LNCaP clone FGC (cell line): ENCODE data around the gene LRRN4CL.
"Not testable (repeated sequence)": the region's sequence is repeated elsewhere in the genome, so short reads cannot be mapped to it uniquely, and the experiment has no call there.

Experiments
- DNase-seq: peaks from one replicate; pipeline ENCODE4 v3.0.0-alpha.2; 2011; ENCODE audit warnings: low read depth
- H3K4me3 ChIP-seq: 2 replicates; pipeline ENCODE4 v1.5.1; 2011; ENCODE audit warnings: mild to moderate bottlenecking, low read depth, low read length, control low read depth
- TF ChIP-seq, protein P1 (sequence below): IDR thresholded peaks from 2 replicates; pipeline ENCODE4 v1.5.1; 2012; ENCODE audit warnings: mild to moderate bottlenecking; ENCODE audit not compliant: control insufficient read depth, insufficient read depth; ENCODE audit errors: extremely low read depth

LRRN4CL gene

DNA sequence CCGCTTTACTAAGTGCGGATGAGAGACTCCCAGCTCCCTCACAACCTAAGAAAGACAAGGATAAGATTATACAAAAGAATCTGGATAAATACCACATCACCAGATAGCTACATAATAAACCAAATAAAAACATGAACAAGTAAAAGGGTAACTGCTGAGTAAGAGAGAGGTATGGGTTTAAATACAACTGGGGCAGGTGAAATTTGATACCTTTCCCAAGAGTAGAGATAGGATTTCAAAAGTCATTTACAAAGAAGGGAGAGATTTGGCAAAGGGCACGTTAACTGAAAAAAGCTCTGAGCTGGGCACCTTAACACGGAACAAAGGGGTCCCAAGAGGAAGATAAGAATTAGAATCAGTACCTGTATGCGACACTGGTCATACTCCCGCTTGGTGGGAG, 12.2 kb downstream of the LRRN4CL start:
- no peak for DNase-seq
- TF ChIP-seq, protein P1, sequence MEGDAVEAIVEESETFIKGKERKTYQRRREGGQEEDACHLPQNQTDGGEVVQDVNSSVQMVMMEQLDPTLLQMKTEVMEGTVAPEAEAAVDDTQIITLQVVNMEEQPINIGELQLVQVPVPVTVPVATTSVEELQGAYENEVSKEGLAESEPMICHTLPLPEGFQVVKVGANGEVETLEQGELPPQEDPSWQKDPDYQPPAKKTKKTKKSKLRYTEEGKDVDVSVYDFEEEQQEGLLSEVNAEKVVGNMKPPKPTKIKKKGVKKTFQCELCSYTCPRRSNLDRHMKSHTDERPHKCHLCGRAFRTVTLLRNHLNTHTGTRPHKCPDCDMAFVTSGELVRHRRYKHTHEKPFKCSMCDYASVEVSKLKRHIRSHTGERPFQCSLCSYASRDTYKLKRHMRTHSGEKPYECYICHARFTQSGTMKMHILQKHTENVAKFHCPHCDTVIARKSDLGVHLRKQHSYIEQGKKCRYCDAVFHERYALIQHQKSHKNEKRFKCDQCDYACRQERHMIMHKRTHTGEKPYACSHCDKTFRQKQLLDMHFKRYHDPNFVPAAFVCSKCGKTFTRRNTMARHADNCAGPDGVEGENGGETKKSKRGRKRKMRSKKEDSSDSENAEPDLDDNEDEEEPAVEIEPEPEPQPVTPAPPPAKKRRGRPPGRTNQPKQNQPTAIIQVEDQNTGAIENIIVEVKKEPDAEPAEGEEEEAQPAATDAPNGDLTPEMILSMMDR: no peak
- peak overlapping the region; percentile 96; the same call in 1 of the 2 replicates for H3K4me3 ChIP-seq

DNA sequence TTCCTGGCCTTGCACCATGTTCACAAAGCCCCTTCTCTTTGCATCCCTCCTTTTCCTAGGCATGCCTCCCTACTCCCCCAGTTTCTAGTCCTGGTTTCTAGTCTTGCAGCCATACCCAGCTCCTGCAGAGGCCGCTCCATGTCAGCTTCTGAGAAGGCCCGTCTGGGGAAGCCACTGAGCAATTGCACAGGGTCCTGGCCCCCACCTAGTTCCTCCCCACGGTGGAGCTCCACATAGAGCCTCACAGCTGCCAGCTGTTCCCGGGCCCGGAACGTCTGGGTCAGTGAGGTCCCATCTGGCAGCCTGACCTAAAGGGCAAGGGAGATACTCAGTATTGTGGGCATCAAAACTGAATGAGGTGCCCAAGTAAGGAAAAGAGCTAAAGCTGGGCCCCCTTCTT, 12.6 kb downstream of the LRRN4CL start:
- DNase-seq: no peak
- TF ChIP-seq, protein P1: no peak
- H3K4me3 ChIP-seq: no peak overlapping the region

DNA sequence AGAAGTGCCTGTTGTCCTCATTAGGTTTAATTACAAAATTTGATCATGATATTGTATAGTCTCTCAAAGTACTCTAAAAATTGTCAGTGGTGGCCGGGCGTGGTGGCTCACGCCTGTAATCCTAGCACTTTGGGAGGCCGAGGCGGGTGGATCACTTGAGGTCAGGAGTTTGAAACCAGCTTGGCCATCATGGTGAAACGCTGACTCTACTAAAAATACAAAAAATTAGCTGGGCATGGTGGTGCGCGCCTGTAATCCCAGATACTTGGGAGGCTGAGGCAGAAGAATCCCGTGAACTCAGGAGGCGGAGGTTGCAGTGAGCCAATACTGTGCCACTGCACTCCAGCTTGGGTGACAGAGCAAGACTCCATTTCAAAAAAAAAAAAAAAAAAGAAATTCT, 13.9 kb downstream of the LRRN4CL start:
- not testable (repeated sequence) for H3K4me3 ChIP-seq, DNase-seq

DNA sequence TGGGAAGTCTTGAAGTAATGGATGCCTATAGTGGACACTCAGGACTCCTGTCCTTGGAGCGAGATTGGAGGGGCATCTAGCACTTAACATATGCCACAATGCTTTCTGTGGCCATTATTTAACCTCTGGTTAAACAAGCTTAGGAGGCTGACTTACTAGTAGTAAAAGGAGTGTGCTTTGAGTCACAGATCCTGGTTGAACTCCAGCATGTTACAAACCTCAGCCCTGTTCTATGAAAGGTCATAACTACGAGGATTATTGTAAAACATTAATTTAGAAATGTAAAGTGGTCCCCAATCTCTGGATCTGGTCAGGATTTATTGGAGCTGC, 16.2 kb downstream of the LRRN4CL start:
- H3K4me3 ChIP-seq: no peak overlapping the region
- TF ChIP-seq, protein P1: no peak
- DNase-seq: no peak

DNA sequence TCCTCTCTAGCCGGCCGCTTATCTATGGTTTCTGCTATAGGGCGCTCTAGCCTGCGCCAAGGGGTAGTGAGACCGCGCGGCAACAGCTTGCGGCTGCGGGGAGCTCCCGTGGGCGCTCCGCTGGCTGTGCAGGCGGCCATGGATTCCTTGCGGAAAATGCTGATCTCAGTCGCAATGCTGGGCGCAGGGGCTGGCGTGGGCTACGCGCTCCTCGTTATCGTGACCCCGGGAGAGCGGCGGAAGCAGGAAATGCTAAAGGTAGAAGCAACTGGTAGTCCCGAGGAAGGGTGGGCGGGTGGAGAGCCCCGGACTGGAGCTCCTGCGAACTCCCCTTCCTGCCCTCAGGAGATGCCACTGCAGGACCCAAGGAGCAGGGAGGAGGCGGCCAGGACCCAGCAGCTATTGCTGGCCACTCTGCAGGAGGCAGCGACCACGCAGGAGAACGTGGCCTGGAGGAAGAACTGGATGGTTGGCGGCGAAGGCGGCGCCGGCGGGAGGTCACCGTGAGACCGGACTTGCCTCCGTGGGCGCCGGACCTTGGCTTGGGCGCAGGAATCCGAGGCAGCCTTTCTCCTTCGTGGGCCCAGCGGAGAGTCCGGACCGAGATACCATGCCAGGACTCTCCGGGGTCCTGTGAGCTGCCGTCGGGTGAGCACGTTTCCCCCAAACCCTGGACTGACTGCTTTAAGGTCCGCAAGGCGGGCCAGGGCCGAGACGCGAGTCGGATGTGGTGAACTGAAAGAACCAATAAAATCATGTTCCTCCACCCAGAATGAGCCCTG, 17.5 kb downstream of the LRRN4CL start, which contains the start of the genes LBHD1 and UQCC3:
Gene LBHD1 (minus strand): TSS at position 660 of the 782 bp plus-strand sequence. CDS start 2,236 bp downstream, outside the sequence.
Gene UQCC3 (plus strand): TSS at position 66 of the 782 bp plus-strand sequence. CDS start 73 bp downstream, at position 139.
- no peak for DNase-seq
- TF ChIP-seq, protein P1: no peak

DNA sequence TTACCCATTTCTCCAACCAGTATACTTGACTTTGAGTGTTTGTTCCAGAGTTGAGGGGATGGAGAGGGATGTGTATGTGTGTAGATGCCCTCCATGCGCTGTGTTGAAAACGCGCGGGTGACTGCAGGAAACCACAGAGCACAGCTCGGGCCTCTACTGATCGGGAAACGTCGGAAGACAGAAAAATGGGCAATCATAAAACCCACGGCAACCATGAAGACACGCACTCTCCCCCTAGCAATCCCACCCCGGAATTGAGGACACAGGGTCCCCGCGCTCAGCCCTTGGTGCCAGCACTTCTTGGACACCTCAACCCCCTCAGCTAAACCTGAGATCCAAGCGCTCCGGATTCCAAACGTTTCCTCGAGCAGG, 18.1 kb downstream of the LRRN4CL start:
- DNase-seq: no peak
- peak overlapping the region; percentile 89 for H3K4me3 ChIP-seq
- TF ChIP-seq, protein P1: no peak

More for the DNA sequence above, 17.5 kb downstream of the LRRN4CL start, which contains the start of the genes LBHD1 and UQCC3:
- H3K4me3 ChIP-seq: peak within 1 kb of the TSS; percentile 89

DNA sequence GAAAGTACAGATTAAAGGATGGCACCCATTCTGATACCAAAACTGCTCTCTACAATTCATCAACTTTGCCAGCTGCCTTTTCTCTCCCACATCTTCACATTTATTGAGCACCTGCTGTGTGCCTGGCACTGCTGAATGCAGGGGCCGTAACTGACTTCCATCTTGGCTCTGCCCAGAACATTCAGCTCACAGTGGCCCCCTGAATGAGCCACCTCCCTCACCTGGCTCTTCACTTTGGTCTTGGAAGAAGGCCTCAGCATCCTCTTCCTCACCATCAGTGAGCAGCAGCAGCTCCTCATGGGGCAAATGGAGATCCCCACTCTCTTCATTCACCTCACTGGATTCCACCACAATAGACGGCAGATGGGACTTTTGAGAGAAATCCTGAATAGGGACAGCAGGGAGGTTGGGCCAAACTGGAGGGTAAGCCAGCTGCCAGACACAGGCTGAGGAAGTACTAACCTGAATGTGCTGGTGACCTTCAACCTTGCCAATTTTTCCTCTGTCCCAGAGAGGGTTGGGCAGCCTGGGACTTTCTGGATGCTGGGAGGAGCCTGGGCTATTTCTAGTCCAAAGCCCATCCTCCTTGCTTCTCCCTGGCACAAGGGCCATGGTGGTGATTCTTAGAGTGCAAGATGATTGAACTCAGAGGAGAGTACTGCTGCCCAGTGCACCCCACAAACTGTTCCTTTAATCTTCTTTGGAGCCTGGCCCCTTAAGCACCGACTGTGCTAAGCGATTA, 19.7 kb downstream of the LRRN4CL start:
- TF ChIP-seq, protein P1: no peak
- DNase-seq: peak; percentile 71
- no peak overlapping the region for H3K4me3 ChIP-seq
